PC-3 (cell line): Measurements from ENCODE around the gene RILPL2. TPM values are rescaled to one million over a fixed set of nuclear protein-coding genes. Genes with fewer than 3 reads are reported as not detected.

ENCODE experiments used
- ATAC-seq: fragments of 200-7000 bp; cut with Tn5 transposase; 2 replicates; pipeline ENCODE4 v1.9.1; 2020; ENCODE audit warnings: mild to moderate bottlenecking, moderate library complexity
- Bru-seq: library from RNA; stranded (reverse); fragments of 400-500 nt; gene quantifications from one replicate; lab custom pipeline; 2021; lab: Mats Ljungman, UMichigan
- BruChase-seq, 2 experiments: library from RNA; stranded (reverse); fragments of 400-500 nt; gene quantifications; one replicate each; lab custom pipeline; 2021; lab: Mats Ljungman, UMichigan
- BruUV-seq: library from RNA; stranded (reverse); fragments of 400-500 nt; replicated peaks from 2 replicates; lab custom pipeline; 2021; lab: Mats Ljungman, UMichigan
- CTCF ChIA-PET: fragments of 300-600 bp; sonication (Branson Sonifier 250); formaldehyde crosslinking; loops from one replicate; lab custom pipeline; 2022; ENCODE audit warnings: antibody characterized with exemption; lab: Charles Lee
- POLR2A ChIA-PET: fragments of 300-600 bp; sonication (Branson Sonifier 250); formaldehyde crosslinking; loops from one replicate; lab custom pipeline; 2022; ENCODE audit warnings: antibody characterized with exemption; ENCODE audit not compliant: unreplicated experiment; lab: Charles Lee
- DNase-seq: peaks from one replicate; pipeline ENCODE4 v3.0.0-alpha.2; 2015
- H2AFZ ChIP-seq: fragments of 300-600 bp; sonication (generic); 2 replicates; pipeline ENCODE4 v1.6.0; 2016; ENCODE audit warnings: antibody characterized with exemption, low read length
- H3F3A ChIP-seq: fragments of 300-600 bp; sonication (generic); one replicate; pipeline ENCODE4 v1.6.0; 2017; ENCODE audit warnings: antibody characterized with exemption, low read length, control low read depth, mild to moderate bottlenecking; ENCODE audit not compliant: unreplicated experiment
- H3K27ac ChIP-seq: fragments of 300-600 bp; sonication (generic); 2 replicates; pipeline ENCODE4 v1.5.1; 2016; ENCODE audit warnings: mild to moderate bottlenecking, low read length
- H3K27me3 ChIP-seq: fragments of 300-600 bp; sonication (generic); 2 replicates; pipeline ENCODE4 v1.6.1; 2016; ENCODE audit warnings: low read length, mixed read lengths
- H3K36me3 ChIP-seq: fragments of 300-600 bp; sonication (generic); 2 replicates; pipeline ENCODE4 v1.6.1; 2016; ENCODE audit warnings: low read depth, mixed run types, low read length, mixed read lengths
- H3K4me1 ChIP-seq: fragments of 300-600 bp; sonication (generic); 2 replicates; pipeline ENCODE4 v1.5.1; 2016; ENCODE audit warnings: low read length; ENCODE audit not compliant: insufficient read depth
- H3K4me2 ChIP-seq: fragments of 300-600 bp; sonication (generic); 2 replicates; pipeline ENCODE4 v1.6.0; 2016; ENCODE audit warnings: low read length
- H3K4me3 ChIP-seq: fragments of 300-600 bp; sonication (generic); 2 replicates; pipeline ENCODE4 v1.5.1; 2016; ENCODE audit warnings: mild to moderate bottlenecking, low read length, mixed read lengths
- H3K79me2 ChIP-seq: fragments of 300-600 bp; sonication (generic); 2 replicates; pipeline ENCODE4 v1.6.1; 2017; ENCODE audit warnings: low read length, mixed read lengths
- H3K9ac ChIP-seq: fragments of 300-600 bp; sonication (generic); 2 replicates; pipeline ENCODE4 v1.6.0; 2016; ENCODE audit warnings: mild to moderate bottlenecking, low read length
- H3K9me2 ChIP-seq: fragments of 300-600 bp; sonication (generic); replicated peaks from 2 replicates; pipeline ENCODE4 v1.6.1; 2016; ENCODE audit warnings: mixed run types, low read length, mixed read lengths
- H3K9me3 ChIP-seq: fragments of 300-600 bp; sonication (generic); 2 replicates; pipeline ENCODE4 v1.6.1; 2016; ENCODE audit warnings: low read length, mixed read lengths
- H4K20me1 ChIP-seq: fragments of 300-600 bp; sonication (generic); 2 replicates; pipeline ENCODE4 v1.6.1; 2016; ENCODE audit warnings: low read length, mixed read lengths
- EZH2 ChIP-seq: fragments of 300-600 bp; sonication (generic); IDR thresholded peaks from one replicate; pipeline ENCODE4 v1.6.1; 2017; ENCODE audit warnings: antibody characterized with exemption, mild to moderate bottlenecking, low read length; ENCODE audit not compliant: unreplicated experiment
- EZH2phosphoT487 ChIP-seq: fragments of 300-600 bp; sonication (generic); IDR thresholded peaks from 2 replicates; pipeline ENCODE4 v1.6.1; 2018; ENCODE audit warnings: mild to moderate bottlenecking, antibody characterized with exemption, low read length, borderline replicate concordance
- intact Hi-C: fragments of 100-400 bp; cut with micrococcal nuclease; formaldehyde crosslinking; loops from 2 replicates; pipeline ENCODE4 v1.9.0; 2023
- long read RNA-seq: library from polyadenylated mRNA; unstranded; transcript quantifications from one replicate; pipeline ENCODE4 v2.0.0, GENCODE V29; 2021; ENCODE audit not compliant: unreplicated experiment
- total RNA-seq: library from RNA; depleted of rRNA; stranded (reverse); fragments of >200 nt; gene quantifications from 2 replicates; pipeline ENCODE4 v1.2.3, GENCODE V29; 2014; rRNA removed
- TF ChIP-seq, protein P1 (sequence below): fragments of 300-600 bp; sonication (generic); conservative IDR thresholded peaks from 2 replicates; pipeline ENCODE4 v1.5.1; 2017; ENCODE audit warnings: antibody characterized with exemption, low read depth, mild to moderate bottlenecking, low read length

RILPL2 gene
- total RNA-seq (2.2 and 3.2 TPM in 2 replicates), Bru-seq, nascent RNA (percentile 47 among the genes with signal in this experiment), BruChase-seq, experiment 1, labeled RNA remaining after a 6-hour chase (percentile 61 among the genes with signal in this experiment), BruChase-seq, experiment 2, labeled RNA remaining after a 2-hour chase (percentile 57 among the genes with signal in this experiment)
- long read RNA-seq, full-length matches to known transcripts = 18 of 33 reads
- long read RNA-seq, partial matches to known transcripts = 0 of 33 reads
- long read RNA-seq, other reads (novel, unspliced or antisense) = 15 of 33 reads

GRCh38 chr12:123436017-123436964, at the start of gene RILPL2:
TSS of gene RILPL2 (minus strand) at chr12:123436684. CDS start at chr12:123436420, 264 bp downstream.
- peak; percentile 64 for DNase-seq
- no peaks in the 10 kb centered on the region for H3F3A ChIP-seq
- no peaks in the 10 kb centered on the region for H3K36me3 ChIP-seq
- H2AFZ ChIP-seq = peak within 1 kb of the TSS; percentile 100
- intact Hi-C loops = no loop called here
- no peaks in the 10 kb centered on the region for H3K9me2 ChIP-seq
- H3K9ac ChIP-seq = peak within 1 kb of the TSS; percentile 23
- peak within 1 kb of the TSS; percentile 97 for H3K4me2 ChIP-seq
- TSS peak; percentile 70 for BruUV-seq
- peak; percentile 98 for ATAC-seq
- no peaks in the 10 kb centered on the region for H4K20me1 ChIP-seq
- ChIA-PET CTCF (no interaction called here), POLR2A (no interaction called here)
- peaks cover 6% of the 10 kb centered on the region; the same call in 1 of the 2 replicates for H3K4me1 ChIP-seq
- no peaks in the 10 kb centered on the region for H3K9me3 ChIP-seq
- TF ChIP-seq EZH2 (no peak), EZH2phosphoT487 (no peak)
- TF ChIP-seq, protein P1, sequence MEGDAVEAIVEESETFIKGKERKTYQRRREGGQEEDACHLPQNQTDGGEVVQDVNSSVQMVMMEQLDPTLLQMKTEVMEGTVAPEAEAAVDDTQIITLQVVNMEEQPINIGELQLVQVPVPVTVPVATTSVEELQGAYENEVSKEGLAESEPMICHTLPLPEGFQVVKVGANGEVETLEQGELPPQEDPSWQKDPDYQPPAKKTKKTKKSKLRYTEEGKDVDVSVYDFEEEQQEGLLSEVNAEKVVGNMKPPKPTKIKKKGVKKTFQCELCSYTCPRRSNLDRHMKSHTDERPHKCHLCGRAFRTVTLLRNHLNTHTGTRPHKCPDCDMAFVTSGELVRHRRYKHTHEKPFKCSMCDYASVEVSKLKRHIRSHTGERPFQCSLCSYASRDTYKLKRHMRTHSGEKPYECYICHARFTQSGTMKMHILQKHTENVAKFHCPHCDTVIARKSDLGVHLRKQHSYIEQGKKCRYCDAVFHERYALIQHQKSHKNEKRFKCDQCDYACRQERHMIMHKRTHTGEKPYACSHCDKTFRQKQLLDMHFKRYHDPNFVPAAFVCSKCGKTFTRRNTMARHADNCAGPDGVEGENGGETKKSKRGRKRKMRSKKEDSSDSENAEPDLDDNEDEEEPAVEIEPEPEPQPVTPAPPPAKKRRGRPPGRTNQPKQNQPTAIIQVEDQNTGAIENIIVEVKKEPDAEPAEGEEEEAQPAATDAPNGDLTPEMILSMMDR = peak; percentile 9; the same call in 1 of the 2 replicates
- peaks cover 9% of the 10 kb centered on the region for H3K79me2 ChIP-seq
- H3K27ac ChIP-seq = no peak within 1 kb of the TSS
- H3K27me3 ChIP-seq = no peaks in the 10 kb centered on the region
- peak within 1 kb of the TSS; percentile 93 for H3K4me3 ChIP-seq

- H3K9me3 ChIP-seq = no peaks in the 10 kb centered on the region
- BruUV-seq = no TSS peak
- H3K27me3 ChIP-seq = no peaks in the 10 kb centered on the region
- H2AFZ ChIP-seq = no peak overlapping the region
- TF ChIP-seq EZH2 (no peak), EZH2phosphoT487 (no peak)
- TF ChIP-seq, protein P1 = no peak
- H3K4me2 ChIP-seq = no peak overlapping the region
- ATAC-seq (no peak), DNase-seq (no peak)
- no peaks in the 10 kb centered on the region for H3K79me2 ChIP-seq
- CTCF ChIA-PET = no interaction called here
- H3K27ac ChIP-seq = no peak overlapping the region
- H3F3A ChIP-seq = no peaks in the 10 kb centered on the region
- no peaks in the 10 kb centered on the region for H3K36me3 ChIP-seq
- H3K9ac ChIP-seq = no peak overlapping the region
- no peaks in the 10 kb centered on the region for H3K9me2 ChIP-seq
- intact Hi-C loops = no loop called here
- H3K4me1 ChIP-seq = no peaks in the 10 kb centered on the region
- POLR2A ChIA-PET = no interaction called here
- no peaks in the 10 kb centered on the region for H4K20me1 ChIP-seq
- H3K4me3 ChIP-seq = no peak overlapping the region
These were observed 49.3 kb upstream of the RILPL2 start for GRCh38 chr12:123485756-123486155.
